GDM1 (cell line): ENCODE measurements around the gene C19orf12.
"Not testable (repeated sequence)": the region's sequence is repeated elsewhere in the genome, so short reads cannot be mapped to it uniquely, and the experiment has no call there.

ENCODE experiments used
- DNase-seq: peaks from one replicate; lab custom pipeline; 2025; lab: John Stamatoyannopoulos, UW

C19orf12 gene

GRCh38 chr19:29675120-29675649 is 39.9 kb downstream of the C19orf12 start:
- no peak for DNase-seq

DNA sequence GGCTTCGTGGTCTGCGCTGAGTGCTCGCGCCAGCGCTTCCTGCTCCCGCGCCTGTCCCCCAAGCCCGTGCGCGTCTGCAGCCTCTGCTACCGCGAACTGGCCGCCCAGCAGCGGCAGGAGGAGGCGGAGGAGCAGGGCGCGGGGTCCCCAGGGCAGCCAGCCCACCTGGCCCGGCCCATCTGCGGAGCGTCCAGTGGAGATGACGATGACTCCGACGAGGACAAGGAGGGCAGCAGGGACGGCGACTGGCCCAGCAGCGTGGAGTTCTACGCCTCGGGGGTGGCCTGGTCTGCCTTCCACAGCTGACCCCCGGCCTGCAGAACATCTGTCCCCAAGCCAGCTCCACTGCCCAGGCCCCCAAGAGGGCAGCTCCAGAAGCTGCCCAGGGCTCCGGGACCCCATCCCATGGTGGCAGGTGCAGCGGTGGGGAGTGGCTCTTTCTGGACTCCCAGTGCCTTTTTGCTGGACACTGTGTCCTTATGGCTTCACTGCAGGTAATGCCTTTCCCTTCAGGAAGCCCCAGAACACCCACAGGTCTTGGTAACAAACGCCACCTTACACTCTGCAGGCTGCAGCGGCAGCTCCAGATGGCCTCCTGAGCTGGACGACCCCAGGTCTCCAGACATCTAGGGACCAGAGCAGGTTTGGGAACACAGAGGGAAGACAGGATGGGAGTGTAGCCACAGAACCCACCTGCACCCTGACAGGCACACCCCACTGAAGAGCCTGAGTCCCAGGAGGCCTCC is 40.5 kb downstream of the C19orf12 start:
- DNase-seq, result no peak

- DNase-seq, result no peak
Observed at GRCh38 chr19:29673451-29674371, 41.4 kb downstream of the C19orf12 start.

DNA sequence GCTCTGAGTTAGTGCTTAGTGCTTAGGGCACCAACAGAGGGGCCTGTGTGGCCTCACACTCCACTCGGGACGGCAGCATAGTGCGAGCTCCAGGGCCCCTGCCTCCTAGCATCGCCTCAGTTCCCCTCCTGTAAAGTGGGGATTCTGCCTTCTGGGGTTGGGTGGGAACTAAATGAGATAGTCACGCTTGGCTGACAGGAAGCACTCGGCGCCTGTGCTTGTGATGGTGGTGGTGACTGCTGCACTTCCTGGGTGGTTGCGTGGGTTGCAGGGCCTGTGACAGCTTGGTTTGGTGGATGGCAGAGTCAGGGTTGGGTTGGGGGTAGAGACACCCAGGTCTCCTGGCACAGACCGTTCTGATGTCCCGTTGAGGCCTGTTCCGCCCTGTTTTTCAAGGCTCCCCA is 42.1 kb downstream of the C19orf12 start:
- DNase-seq, result no peak

DNA sequence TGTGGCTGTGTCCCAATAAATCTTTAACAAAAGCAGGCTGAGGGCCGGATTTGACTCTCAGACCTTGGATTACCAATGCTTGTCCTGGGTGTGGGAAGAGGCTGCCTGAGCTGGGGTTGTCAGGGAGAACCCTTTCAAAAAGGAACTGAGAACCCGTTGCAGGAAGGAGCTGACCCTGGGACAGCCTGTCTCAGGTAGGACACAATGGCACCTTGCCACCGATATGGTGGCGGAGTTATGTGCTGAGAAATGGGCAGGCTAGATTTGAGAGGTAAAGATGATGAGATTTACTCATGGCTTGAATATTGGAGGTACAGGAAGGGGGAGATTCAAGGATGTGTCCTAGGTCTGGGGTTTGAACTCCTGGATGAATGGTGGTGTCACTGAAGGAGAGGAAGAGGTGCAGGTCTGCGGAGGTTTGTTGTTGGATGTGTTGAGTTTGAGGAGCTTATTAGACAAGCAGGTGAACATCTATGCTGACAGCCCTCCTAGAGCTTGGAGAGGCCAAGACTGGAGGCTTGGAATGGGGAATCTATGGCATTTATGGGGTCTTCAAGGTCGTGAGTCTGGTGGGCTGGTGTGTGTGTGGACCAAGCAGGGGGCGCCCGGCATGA is 42.6 kb downstream of the C19orf12 start:
- no peak for DNase-seq

- no peak for DNase-seq
Observed at GRCh38 chr19:29671393-29672160, 43.5 kb downstream of the C19orf12 start.

GRCh38 chr19:29671026-29671392 is 44.1 kb downstream of the C19orf12 start:
- DNase-seq, result not testable (repeated sequence)

- DNase-seq, result no peak
Observed at GRCh38 chr19:29670255-29670654, 44.8 kb downstream of the C19orf12 start.

DNA sequence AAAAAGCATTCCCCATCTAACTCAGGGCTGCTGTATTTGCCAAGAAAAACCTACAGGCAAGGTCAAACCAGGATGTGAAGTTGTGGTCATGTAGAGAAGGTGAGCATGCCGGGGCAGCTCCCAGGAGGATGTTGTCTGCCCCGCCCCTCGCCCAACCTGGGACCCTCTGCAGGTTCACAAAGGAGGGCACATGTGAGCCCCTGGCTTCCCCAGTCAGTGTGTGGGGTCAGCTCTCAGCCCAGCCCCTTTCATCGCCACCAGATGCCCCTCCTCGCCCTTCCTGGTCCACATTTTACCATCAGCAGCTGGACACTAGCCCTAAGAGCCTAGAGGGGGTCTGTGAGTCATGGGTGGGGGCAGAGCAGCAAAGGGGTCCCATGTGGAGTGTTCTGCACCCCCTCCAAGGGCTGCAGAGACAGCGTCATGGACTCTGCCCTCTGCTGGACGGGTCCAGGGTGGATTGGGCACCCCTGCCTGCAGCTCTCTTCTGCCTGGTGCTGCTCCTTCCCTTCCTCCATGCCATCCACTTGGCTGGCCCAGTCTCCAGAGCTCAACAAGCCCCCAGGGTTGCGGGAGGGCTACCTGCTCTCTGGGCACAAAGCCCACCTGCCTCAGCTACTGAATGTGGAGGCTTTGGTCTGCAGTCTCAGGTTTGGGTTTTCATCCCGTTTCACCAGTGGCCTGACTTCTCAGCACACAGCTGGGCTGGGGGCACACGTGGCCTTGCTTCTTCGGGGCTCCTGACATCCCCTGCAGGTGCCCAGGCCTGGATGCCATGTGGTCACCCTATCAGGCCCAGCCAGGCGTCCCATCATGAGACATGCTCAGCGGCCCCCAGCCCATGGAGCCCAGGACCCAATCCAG is 46.1 kb downstream of the C19orf12 start:
- no peak for DNase-seq

- DNase-seq, result no peak
Observed at GRCh38 chr19:29667901-29668341, 47.1 kb downstream of the C19orf12 start.

- DNase-seq, result no peak
Observed at GRCh38 chr19:29667387-29667783, 47.7 kb downstream of the C19orf12 start.

DNA sequence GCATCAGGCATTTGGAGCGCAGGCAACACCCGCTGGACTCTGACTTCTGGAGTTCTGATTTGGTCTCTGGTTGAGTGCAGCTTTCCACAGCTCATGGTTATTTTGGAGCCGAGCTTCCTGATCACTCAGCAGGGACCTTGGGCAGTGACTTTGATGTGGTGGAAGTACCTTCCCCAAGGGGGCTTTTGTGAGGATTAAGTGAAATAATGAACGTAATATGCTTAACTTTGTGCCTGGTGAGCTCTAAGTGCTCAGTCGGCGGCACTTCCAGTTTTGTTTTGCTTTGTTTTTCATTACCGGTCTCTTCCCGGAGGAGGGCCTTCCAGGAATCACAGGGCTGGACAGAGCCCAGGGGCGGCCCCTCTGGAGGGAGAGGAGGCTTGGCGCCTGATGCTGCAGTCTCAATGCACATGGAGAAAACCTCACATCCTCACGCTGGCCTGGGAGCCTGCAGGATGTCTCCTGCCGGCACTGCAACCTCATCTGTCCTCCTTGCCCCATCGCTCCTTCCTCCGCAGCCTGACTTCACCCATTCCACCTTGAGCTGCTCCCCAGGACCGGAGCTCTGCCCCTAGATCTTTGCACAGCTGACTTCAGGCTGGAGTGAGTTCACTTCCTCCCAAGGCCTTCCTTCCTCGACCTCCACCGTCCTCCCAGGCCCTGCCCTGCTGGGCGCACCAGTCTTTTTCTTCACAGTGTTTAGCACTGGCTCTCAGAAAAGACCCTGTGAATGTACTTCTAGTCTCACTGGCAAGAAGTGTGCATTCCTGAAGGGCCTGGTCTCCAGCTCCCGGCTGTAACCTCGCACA is 48.3 kb downstream of the C19orf12 start:
- DNase-seq, result no peak

DNA sequence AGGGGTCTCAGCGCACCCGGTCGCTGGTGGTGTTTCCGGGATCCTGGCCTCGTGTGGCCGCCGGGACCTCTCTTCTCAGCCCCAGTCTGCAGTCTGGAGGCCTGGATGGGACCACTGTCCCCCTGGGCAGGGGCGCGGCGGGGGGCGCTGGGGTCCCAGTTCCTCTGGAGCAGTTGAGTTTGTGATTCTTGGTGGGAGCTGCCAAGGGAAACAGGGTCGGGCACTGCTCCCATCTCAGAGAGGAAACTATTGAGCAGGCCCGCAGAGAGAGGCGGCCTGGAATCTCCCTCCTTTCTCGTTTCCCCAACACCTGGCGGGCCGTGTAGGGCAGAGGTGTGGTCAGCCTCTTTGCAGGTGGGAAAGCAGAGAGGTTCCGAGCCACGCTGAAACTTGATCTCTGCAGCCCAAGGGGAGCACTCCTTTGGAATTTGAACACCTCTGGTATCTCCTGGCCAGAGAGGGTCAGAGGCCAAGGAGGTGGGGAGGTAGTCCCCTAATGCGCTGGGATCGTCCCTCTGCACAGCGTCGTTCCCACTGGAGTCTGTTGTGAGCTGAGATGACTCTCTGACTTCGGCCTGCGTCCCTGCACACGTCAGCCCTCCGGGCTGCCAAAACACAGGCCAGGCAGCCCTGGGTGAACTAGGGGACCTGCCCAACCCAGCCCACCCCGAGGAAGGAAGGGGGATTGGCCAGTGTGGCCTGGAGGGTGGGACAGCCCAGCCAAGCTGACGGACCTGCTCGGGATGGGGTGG is 49.1 kb downstream of the C19orf12 start:
- no peak for DNase-seq

- DNase-seq, result peak; percentile 82
Observed at GRCh38 chr19:29665215-29665825, 49.7 kb downstream of the C19orf12 start, which contains the start of gene PLEKHF1. TSS of gene PLEKHF1 (plus strand) at chr19:29665461. CDS start at chr19:29673840, 8,379 bp downstream.

- DNase-seq, result no peak
Observed at GRCh38 chr19:29664753-29665214, 50.3 kb downstream of the C19orf12 start.

DNA sequence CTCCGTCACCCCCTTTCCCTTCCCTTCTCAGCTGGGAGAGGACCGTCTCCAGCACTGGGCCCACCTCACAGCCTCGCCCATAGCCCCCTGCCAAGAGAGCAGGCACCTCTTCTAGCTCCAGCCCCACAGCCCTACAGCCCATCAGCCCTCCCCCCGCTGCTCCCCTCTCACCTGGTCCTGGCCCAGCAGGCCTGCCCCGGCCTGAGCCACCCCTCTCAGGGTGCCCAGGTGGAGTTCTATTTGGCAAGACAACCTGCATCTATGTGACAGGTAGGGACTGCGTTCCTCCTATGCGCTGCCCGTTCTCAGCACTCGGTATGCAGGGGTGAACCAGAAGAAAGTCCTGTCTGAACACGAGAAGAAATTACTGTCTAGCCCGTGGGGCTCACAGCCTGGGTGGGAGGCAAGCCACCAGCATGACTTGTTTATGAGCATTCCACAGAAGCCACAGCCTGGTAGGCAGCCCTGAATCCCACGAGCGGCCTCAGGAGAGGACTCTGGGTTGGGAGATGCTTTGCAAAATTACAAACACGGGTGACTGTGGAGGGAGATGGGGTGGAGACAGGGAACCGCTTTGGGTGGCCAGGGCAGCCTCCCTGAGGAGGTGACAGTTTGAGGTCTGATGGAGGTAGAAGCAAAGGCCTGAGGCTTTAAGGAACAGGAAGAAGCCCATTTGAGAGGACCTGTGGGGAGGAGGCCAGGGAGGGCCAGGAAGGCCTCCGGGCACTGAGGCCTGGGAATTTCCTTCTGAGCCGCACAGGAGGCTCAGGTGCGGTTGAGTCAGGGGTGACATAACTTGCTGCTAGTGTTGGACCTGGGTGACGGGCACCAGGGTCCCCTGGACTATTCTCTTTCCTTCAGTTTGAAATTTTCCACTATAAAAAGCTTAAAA is 51.0 kb downstream of the C19orf12 start:
- DNase-seq, result no peak
